ENCODE data around the gene CDC42BPA.

The CDC42BPA gene

GRCh38 chr1:226940029-226940805 is 378.1 kb downstream of the CDC42BPA start, which contains the start of gene COQ8A:
Gene COQ8A (plus strand): TSS chr1:226940294. CDS start chr1:226961386, 21,092 bp downstream.
- peak; percentile 100 for DNase-seq
